Mammary epithelial cell (primary cell): ENCODE data around the gene B4GALNT2.

Source experiments
- EZH2 ChIP-seq: IDR thresholded peaks from 2 replicates; pipeline ENCODE4 v1.6.1; 2012; ENCODE audit warnings: low read length, inconsistent platforms, borderline replicate concordance
- TF ChIP-seq, protein P1 (sequence below), 2 donors: IDR thresholded peaks in 1 of 2; conservative IDR thresholded peaks in 1 of 2; 2 replicates each; pipeline ENCODE4 v1.5.1; 2011 to 2012; ENCODE audit warnings: inconsistent platforms in 2 of 2, low read length in 2 of 2, mild to moderate bottlenecking in 2 of 2, control low read depth in 1 of 2, low read depth in 1 of 2; ENCODE audit not compliant: insufficient read depth in 1 of 2; ENCODE audit errors: extremely low read depth in 1 of 2

DNA sequence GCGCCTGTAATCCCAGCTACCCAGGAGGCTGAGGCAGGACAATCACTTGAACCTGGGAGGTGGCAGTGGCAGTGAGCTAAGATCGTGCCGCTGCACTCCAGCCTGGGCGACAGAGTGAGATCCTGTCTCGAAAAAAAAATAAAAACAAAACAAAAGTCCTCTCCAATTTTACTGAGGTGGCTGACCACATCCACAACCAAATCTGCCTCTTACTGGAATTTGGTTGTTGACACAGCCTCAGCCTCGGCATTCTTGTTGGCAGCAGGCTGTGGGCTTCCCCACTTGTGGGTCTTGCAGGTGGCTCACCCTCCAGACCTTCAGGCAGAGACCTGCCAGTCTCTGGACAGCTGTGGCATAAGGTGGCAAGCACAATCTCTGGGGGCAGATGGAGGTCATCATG, 15.6 kb downstream of the B4GALNT2 start:
- TF ChIP-seq, protein P1, sequence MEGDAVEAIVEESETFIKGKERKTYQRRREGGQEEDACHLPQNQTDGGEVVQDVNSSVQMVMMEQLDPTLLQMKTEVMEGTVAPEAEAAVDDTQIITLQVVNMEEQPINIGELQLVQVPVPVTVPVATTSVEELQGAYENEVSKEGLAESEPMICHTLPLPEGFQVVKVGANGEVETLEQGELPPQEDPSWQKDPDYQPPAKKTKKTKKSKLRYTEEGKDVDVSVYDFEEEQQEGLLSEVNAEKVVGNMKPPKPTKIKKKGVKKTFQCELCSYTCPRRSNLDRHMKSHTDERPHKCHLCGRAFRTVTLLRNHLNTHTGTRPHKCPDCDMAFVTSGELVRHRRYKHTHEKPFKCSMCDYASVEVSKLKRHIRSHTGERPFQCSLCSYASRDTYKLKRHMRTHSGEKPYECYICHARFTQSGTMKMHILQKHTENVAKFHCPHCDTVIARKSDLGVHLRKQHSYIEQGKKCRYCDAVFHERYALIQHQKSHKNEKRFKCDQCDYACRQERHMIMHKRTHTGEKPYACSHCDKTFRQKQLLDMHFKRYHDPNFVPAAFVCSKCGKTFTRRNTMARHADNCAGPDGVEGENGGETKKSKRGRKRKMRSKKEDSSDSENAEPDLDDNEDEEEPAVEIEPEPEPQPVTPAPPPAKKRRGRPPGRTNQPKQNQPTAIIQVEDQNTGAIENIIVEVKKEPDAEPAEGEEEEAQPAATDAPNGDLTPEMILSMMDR (conservative IDR thresholded peaks at IDR 0.05 in 1 of 2, IDR thresholded peaks at IDR 0.05 in 1 of 2; ENCODE audit: extremely low read depth in 1 of 2, insufficient read depth in 1 of 2, low read depth in 1 of 2, low read length in 2 of 2), result no peak
- no peak for TF ChIP-seq EZH2
